Measurements from ENCODE around the gene SCGB2B2. TPM values are rescaled to one million over a fixed set of nuclear protein-coding genes. Genes with fewer than 3 reads are reported as not detected.
A peak's percentile ranks its signal among the peaks of the same experiment; 100 is the strongest.
"Not testable (repeated sequence)": the region's sequence is repeated elsewhere in the genome, so short reads cannot be mapped to it uniquely, and the experiment has no call there.

SCGB2B2 gene
- total RNA-seq, 1 donor from 2014 or later = under 0.01 TPM

GRCh38 chr19:34687348-34687747 lies 10.4 kb upstream of the SCGB2B2 start:
- H3K27me3 ChIP-seq (ENCODE audit: control insufficient read depth, insufficient read depth, low read length) = no peaks in the 10 kb centered on the region
- FAIRE-seq (no peak), DNase-seq (ENCODE audit: low read depth) (no peak)
- peaks cover 7% of the 10 kb centered on the region for H3K36me3 ChIP-seq (ENCODE audit: control insufficient read depth, insufficient read depth, low read length)
- no peak overlapping the region for H3K4me3 ChIP-seq (ENCODE audit: low read depth, low read length)
- no peak for TF ChIP-seq CTCF (IDR thresholded peaks at IDR 0.05; ENCODE audit: insufficient read depth, low read length, severe bottlenecking)

GRCh38 chr19:34686455-34686854 lies 9.5 kb upstream of the SCGB2B2 start:
- no peak for TF ChIP-seq CTCF (IDR thresholded peaks at IDR 0.05; ENCODE audit: insufficient read depth, low read length, severe bottlenecking)
- FAIRE-seq = no peak
- H3K36me3 ChIP-seq (ENCODE audit: control insufficient read depth, insufficient read depth, low read length) = peaks cover 10% of the 10 kb centered on the region
- H3K4me3 ChIP-seq (ENCODE audit: low read depth, low read length) = no peak overlapping the region
- peak; percentile 45 for DNase-seq (ENCODE audit: low read depth)
- no peaks in the 10 kb centered on the region for H3K27me3 ChIP-seq (ENCODE audit: control insufficient read depth, insufficient read depth, low read length)

GRCh38 chr19:34685266-34685665 lies 8.3 kb upstream of the SCGB2B2 start:
- FAIRE-seq; H3K27me3 ChIP-seq (ENCODE audit: control insufficient read depth, insufficient read depth, low read length); H3K4me3 ChIP-seq (ENCODE audit: low read depth, low read length); DNase-seq (ENCODE audit: low read depth): not testable (repeated sequence)
- H3K36me3 ChIP-seq (ENCODE audit: control insufficient read depth, insufficient read depth, low read length) = peaks cover 12% of the 10 kb centered on the region

GRCh38 chr19:34681478-34681877 lies 4.5 kb upstream of the SCGB2B2 start:
- DNase-seq (ENCODE audit: low read depth) = no peak
- FAIRE-seq = no peak
- no peak for TF ChIP-seq CTCF (IDR thresholded peaks at IDR 0.05; ENCODE audit: insufficient read depth, low read length, severe bottlenecking)
- Histone ChIP-seq H3K4me3 (ENCODE audit: low read depth, low read length) (no peak overlapping the region), H3K36me3 (ENCODE audit: control insufficient read depth, insufficient read depth, low read length) (peaks cover 19% of the 10 kb centered on the region), H3K27me3 (ENCODE audit: control insufficient read depth, insufficient read depth, low read length) (no peaks in the 10 kb centered on the region)

GRCh38 chr19:34678421-34678820 lies 1.5 kb upstream of the SCGB2B2 start:
- no peaks in the 10 kb centered on the region for H3K27me3 ChIP-seq (ENCODE audit: control insufficient read depth, insufficient read depth, low read length)
- no peak for FAIRE-seq
- H3K4me3 ChIP-seq (ENCODE audit: low read depth, low read length) = peak overlapping the region; percentile 86
- no peak for DNase-seq (ENCODE audit: low read depth)
- TF ChIP-seq CTCF (IDR thresholded peaks at IDR 0.05; ENCODE audit: insufficient read depth, low read length, severe bottlenecking) = no peak
- peaks cover 16% of the 10 kb centered on the region for H3K36me3 ChIP-seq (ENCODE audit: control insufficient read depth, insufficient read depth, low read length)

GRCh38 chr19:34678085-34678412 lies 1.1 kb upstream of the SCGB2B2 start:
- Histone ChIP-seq H3K4me3 (ENCODE audit: low read depth, low read length) (peak overlapping the region; percentile 86), H3K27me3 (ENCODE audit: control insufficient read depth, insufficient read depth, low read length) (no peaks in the 10 kb centered on the region), H3K36me3 (ENCODE audit: control insufficient read depth, insufficient read depth, low read length) (peaks cover 14% of the 10 kb centered on the region)
- no peak for FAIRE-seq
- no peak for TF ChIP-seq CTCF (IDR thresholded peaks at IDR 0.05; ENCODE audit: insufficient read depth, low read length, severe bottlenecking)
- no peak for DNase-seq (ENCODE audit: low read depth)

All from bronchial epithelial cell (primary cell).